GM12874 (cell line): Measurements from ENCODE around the gene BICD1.
A peak's percentile ranks its signal among the peaks of the same experiment; 100 is the strongest.

Experiments used
- TF ChIP-seq, protein P1 (sequence below): IDR thresholded peaks from 2 replicates; pipeline ENCODE4 v1.5.1; 2011; ENCODE audit warnings: low read depth, mild to moderate bottlenecking, control low read depth, low read length, moderate library complexity; ENCODE audit not compliant: insufficient read depth

The BICD1 gene

GRCh38 chr12:32362892-32363291 lies 256.2 kb downstream of the BICD1 start:
- TF ChIP-seq, protein P1, sequence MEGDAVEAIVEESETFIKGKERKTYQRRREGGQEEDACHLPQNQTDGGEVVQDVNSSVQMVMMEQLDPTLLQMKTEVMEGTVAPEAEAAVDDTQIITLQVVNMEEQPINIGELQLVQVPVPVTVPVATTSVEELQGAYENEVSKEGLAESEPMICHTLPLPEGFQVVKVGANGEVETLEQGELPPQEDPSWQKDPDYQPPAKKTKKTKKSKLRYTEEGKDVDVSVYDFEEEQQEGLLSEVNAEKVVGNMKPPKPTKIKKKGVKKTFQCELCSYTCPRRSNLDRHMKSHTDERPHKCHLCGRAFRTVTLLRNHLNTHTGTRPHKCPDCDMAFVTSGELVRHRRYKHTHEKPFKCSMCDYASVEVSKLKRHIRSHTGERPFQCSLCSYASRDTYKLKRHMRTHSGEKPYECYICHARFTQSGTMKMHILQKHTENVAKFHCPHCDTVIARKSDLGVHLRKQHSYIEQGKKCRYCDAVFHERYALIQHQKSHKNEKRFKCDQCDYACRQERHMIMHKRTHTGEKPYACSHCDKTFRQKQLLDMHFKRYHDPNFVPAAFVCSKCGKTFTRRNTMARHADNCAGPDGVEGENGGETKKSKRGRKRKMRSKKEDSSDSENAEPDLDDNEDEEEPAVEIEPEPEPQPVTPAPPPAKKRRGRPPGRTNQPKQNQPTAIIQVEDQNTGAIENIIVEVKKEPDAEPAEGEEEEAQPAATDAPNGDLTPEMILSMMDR = no peak

GRCh38 chr12:32365473-32366064 lies 258.9 kb downstream of the BICD1 start:
- TF ChIP-seq, protein P1 = peak; percentile 64; the same call in 1 of the 2 replicates

DNA sequence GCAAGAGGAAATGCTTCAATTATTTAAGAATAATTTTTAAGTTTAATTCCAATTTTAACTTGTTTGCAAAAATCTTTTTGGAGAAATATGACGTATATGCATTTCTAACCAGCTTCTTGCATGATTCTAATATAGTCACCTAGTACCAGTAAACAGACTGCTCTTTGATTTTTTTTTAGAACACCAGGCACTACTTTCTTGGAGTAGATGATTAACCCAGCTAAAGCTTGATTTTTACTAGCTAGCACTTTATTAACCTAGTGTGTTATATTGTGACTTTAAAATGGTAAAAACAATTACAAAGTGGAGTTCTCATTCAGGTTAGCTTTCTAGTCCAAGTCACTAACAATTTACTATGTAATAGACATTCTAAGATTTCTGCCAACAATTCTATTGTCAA lies 260.1 kb downstream of the BICD1 start:
- TF ChIP-seq, protein P1 = no peak

- TF ChIP-seq, protein P1 = no peak
Measured at GRCh38 chr12:32367381-32367780, 260.7 kb downstream of the BICD1 start.

DNA sequence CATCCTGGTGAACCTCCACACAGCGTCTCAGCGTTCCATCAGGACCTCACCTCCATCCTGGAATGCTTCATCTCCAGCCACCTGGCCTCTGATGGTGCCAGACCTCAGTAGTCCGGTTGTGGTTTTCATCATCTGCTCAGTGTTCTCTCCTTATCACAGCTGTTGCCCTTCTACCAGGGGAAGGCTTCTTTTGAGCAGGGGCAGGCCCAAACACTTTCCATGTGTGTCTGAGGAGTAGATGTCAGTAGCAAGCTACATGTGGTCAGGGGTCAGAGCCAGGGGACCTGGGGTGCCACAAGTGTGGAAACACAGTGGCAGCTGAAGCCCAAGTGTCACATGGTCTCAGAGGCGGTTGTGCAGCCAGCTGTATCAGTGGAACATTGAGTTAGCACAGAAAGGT lies 262.6 kb downstream of the BICD1 start:
- TF ChIP-seq, protein P1 = no peak

DNA sequence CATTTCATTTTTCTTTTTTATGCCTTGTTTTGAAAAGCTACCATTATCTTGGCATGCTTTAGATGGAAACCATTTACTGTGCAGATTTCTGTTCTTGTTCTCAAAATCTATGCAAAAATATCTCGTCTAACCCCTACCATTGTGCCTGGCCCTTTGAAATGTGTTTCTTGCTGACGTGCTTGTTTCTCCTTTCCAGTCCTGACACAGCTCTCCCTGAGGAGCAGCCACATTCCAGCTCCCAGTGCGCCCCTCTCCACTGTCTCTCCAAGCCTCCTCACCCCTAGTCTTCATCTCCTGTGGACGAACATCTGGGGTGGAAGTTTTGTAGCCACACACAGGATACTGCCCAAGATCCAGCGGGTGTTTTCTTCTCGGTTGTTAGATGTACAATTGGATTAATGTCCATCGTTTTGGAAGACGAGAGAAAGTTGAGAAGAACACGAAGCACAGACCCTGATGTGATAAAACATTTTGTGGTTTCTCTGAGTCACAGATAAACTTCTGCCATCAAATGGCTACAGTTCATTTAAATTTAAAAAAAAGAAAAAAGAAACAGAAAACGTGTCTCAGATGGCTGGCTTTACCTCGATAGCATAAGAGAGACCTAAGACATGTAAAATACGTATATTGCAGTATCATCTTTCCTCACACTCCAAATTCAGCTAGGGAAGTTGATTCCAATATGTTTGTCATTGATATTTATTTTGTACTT lies 270.9 kb downstream of the BICD1 start:
- TF ChIP-seq, protein P1 = no peak

DNA sequence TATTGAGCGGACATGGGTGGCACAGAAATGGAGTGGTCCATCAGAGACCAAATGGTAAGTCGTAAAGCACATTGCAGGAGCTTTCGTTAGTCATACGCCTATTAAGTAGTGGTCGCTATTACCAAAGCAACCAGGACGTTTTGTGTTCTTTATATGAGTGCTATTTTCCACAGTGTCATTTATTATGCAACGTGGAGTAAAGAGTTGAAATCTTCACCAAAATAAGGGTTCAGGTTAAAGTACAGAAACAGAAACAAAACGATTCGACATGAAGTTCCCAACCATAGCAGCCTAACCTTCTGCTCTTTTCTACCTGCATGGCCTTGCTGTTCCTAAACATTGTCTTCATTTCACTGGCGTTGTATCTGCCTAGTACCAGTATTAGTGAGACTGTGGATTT lies 272.6 kb downstream of the BICD1 start:
- TF ChIP-seq, protein P1 = no peak
